ENCODE data around the gene TULP4.
"Not testable (repeated sequence)": the region's sequence is repeated elsewhere in the genome, so short reads cannot be mapped to it uniquely, and the experiment has no call there.

Gene TULP4

DNA sequence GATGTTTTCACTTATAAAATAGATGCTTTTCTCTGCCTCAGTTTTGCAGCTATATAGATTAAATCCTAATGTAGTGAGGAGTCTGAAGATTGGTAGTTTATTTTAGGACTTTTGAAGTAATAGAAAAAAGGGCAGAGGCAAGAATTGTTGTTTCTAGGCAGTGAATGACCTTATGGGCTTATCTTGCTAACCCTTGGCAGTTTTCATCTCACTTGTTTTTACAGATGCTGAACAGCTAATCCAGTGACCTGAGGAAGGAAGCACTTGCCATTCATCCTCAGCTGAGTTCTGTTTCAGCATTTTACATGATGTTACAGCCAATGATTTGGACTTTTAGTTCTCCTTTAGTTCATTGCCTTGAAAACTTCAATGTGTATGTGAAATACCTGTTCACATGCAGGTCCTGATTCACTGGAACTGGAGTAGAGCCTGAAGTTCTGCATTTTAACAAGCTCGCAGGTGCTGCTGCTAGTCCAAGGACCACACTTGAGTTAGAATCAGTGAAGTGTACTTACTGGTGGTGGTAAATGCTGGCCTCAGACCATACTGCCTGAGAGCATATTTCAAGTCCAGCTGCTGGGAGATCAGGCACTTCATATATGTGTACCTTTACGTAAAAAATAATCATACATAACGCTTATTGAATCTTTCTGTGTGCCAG is 86.9 kb downstream of the TULP4 start:
- no peak for DNase-seq

DNA sequence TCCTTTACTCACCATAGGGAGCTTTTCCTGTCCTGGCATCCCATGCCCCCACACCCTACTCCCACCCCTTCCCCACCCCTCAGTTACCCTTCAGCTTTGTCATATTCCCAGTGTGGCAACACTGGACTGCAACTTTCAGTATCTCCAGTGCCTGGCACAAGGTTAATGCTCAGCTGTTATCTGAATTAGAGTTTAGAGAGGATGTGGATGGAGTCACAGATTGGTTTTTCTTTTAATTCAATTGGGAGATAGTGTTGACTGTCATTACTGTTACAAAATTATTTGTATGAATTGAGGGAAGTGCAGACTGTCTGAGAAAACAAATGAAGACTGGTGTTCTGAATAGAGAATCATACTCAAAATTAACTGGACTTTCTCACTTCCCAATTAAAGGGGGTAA is 89.9 kb downstream of the TULP4 start:
- DNase-seq: no peak

DNA sequence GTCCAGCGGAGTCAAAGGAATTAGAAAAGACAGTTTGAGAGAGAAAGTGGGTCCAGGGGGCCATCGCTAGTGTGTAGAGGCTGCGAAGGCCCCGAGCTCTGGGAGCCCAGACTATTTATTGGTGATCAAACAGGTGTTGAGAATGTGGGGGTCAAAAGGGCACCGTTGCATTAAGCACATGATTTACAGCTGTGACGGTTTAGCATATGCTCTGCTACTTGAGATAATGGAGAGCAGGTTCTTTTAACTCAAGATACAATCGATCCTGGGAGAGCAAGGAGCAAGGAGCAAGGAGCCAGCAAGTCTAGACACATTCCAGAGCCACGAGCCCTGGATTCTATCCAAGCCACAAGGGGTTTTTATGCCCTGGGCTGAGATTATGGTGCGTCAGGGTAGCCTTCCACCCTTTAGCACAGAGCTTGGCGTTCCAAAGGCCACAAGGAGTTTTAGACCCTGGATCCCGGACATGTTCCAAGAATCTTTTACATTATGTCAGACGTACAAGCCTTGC is 93.1 kb downstream of the TULP4 start:
- DNase-seq: not testable (repeated sequence)

DNA sequence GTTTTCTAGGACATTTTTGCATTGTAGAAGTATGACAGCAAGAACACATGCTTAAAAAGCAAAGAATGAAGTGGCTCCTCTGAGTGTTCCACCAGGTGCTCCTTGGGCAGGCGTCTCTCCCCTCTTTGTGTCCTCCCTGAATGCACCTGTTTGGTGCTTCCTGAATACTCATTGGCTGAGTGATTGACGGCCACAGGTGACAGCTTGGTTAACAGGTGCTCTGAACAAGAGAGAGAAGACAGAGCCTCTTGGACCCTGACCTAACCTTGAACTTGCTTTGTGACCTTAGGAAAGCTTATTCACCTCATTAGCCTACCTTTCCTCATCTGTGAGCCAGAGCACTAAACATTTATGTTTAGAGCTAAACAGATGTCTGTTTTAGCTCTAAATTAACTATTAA is 93.7 kb downstream of the TULP4 start:
- no peak for DNase-seq

DNA sequence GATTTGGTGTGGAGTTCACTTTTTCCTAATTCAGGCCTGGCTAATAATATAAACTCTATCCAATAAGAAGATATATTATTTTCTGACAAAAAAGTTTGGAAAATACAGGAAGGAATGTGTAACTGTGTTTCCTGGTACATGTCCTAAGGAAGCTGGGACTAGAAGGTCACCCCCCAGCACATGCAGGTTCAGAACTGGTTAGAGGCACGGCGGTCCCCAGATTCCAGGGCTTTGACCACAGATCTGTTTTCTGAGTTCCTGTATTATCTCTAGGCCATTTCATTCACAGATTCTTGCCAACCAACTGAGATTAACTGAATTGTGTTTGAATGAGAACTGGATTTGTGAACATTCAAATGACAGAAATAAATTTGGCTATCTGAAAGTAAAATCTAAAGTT is 94.5 kb downstream of the TULP4 start:
- DNase-seq: no peak

DNA sequence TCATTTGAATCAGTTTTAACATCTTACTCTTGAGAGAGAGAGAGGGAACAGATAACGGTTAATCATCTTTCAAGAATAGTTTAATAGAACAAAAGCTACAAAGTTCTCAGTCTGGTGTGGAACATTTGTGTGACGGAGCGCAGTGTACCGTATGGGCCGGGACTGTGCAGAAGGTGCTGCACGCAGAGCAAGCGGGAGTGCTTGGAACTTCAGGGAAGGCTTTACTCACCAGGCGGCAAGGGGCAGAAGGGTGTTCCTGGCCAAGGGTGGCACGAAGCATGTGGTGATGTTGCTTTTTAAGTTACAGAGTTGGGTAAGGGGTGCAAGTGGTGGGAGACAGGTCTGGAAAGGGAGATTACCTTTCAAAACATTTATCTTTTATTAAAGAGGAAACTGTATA is 95.7 kb downstream of the TULP4 start:
- no peak for DNase-seq

DNA sequence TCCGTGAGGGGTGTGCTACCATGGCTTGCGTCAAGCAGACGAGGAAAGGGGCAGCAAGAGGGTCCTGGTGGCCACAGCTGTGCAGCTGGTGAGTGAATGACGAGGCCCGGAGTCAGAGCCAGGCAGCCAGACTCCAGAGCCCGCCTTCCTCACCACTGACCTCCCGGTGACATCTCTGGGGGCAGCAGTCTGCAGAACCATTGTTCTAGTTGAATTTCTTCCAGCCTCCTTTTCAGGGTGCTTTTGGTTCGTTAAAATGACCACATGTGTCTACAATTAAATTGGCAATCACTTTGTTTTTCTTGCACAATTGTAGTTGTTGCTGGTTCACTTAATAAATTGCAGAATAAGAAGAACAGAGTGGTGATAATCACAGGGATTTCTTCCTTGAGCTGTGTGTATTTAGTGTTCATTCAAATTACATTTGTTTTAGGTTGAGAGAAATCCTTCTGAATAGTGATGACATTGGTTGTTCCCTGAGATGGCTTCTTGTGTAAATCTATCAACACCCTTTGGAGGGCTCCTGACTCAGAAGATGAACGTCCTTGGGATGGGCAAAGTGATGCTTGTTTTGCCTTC is 96.4 kb downstream of the TULP4 start:
- DNase-seq: no peak

DNA sequence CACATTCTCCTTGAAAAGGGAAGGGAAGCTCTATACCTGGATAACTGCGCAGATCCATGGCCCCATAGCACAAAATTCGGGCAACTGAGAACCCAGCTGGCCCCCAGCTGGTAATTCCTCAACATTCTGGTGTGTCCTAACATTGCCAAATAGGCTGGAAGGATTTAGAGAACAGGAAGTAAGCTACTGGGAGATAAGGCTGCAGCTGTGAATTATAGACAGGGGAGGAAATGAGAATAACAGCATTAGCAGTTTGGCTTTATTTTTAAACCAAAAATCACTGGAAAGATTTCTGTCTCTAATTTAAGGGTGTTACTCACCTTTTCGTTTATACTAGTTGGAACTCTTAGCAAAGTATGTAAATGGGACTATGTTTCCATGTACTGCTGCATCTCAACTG is 97.2 kb downstream of the TULP4 start:
- peak; percentile 60 for DNase-seq

DNA sequence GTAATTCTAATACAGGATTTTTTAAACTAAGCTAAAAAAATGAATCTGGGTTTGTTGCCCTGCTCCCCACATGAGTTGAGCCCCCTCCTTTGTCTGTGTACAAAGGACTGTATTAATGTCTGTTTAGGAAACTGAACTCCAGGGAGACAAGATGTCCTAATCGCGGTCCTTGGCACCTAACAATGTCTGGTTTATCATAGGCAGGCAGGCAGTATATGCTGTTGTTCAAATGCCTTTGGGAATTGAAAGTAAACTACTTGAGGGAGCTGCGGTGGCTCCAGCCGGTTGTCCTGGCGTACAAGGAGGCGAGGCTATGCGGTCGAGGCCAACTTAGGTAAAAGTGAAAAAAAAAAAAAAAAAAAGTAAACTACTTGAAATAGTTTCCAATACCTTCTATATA is 98.5 kb downstream of the TULP4 start:
- no peak for DNase-seq

DNA sequence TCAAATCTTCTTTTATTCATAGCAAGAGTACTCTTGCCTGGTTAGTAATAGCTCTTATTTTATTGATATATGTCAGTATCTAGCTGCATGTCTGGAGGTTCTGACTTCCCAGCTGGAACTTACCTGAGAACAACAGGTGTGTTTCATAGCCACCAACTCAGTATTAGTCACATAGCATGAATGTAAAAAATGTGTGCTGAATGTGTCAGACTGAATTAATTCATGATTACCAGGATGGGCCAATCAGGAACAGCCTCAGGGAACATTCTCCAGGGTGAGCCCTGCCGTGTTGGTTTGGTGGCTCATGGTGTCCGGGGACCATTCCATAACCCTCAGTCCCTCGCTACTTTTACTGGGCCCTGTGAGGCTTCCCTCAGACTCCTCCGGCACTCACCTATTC is 99.7 kb downstream of the TULP4 start:
- no peak for DNase-seq

DNA sequence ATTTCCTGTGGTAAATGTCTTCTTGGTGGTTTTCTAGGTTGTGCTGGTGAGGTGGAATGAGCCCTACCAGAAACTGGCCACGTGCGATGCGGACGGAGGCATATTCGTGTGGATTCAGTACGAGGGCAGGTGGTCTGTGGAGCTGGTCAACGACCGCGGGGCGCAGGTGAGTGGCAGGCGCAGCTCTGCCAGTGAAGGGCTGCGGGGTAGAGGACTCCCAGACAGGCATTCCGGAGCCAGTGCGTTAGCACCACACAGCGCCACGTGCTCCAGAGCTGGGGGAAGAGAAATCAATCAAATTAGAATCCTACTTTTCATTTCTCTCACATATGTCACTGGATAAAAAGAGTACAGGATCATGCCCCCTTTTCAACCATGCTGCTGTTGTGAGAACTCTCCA is 100.8 kb downstream of the TULP4 start:
- DNase-seq: no peak

DNA sequence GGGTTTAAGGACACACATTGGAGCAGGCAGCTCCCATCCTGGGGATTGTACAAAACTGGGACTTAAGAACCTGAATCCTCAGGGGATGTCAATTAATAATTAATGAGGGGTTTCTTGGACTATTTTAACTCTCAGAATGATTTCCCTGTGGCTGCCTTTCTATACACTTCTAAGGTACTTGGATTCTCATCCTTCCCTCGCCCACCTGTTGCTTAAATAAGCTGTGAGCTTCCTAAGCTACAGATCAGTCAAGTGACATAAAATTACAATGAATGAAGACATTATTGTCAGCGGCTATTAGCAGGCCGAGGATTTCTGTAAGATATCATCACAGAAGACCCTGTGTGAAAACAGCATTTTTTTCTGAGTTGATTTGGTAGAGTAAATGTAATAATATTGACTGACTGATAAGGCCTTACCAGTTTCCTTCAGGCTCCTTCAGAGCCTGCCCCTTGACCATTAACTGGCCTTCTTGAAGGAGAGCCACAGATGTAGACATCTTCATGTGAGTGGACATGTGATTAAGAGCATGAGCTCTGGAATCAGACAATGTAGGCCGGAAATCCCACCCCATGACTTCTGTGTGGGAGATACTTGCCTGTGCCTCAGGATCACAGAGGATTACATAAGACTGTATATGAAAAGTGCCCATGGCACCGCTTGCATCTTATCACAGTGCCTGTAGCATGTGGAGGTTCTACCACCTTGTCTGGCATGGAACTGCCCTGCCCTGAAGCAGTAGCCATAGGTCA is 101.7 kb downstream of the TULP4 start:
- no peak for DNase-seq

DNA sequence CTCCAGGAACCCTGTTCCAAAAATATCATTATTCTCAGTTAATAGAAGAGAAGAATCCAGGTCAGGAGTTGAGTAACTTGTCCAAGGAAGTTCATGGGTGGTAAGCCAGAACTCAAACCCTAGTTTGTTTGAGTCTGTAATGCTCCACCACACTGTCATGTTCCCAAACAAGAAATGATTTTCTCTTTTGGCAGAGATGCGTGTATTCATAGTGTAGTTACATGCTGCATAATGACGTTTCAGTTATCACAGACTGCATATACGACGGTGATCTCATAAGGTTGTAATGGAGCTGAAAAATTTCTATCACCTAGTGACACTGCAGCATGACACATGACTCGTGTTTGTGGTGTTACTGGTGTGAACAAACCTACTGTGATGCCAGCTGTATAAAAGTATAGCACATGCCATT is 102.6 kb downstream of the TULP4 start:
- no peak for DNase-seq

DNA sequence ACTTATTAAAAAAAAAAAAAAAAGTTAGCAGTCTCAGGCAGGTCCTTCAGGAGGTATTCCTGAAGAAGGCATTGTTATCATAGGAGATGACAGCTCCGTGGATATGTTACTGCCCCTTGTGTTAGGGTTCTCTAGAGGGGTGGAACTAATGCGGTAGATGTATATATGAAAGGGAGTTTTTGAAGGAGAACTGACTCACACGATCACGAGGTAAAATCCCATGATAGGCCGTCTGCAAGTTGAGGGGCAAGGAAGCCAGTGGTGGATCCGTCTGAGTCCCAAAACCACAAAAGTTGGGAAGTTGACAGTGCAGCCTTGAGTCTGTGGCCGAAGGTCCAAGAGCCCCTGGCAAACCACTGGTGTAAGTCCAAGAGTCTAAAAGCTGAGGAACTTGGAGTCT is 103.4 kb downstream of the TULP4 start:
- no peak for DNase-seq

DNA sequence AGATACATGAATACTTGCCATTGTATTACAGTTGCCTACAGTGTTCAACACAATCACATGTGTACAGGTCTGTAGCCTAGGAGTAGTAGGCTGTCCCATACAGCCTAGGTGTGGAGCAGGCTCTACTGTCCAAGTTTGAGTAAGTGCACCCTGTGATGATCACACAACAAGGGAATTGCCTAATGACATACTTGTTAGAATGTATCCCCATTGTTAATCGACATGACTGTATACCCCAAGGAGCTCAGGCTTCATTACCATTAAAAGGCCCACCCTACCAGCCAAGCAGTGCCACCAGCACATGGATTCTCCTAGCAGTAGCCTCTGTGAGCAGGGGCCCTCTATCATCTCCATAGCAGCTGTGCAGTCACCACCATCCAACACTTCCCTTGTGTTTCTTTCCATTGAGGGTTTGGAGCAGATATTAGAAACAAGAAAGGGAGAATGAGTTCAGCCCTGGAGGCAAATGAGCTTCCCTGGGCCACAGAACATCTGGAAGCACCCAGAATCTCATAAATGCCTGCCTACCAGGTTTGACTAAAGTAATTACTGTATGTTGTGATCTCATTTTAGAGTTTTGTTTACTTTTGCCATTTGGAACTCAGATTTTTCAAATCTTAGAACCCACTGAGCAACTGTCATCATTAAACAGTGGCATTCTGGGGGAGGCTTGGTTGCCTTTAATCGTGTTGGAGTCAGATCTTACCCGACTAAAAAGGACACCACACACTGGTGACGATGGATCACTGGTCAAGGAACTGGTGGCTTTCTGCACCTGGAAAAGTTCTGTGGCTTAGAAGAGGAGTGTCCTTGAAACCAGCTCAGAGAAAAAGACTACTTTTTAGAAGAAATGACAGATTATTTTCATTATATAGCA is 104.9 kb downstream of the TULP4 start:
- DNase-seq: no peak

DNA sequence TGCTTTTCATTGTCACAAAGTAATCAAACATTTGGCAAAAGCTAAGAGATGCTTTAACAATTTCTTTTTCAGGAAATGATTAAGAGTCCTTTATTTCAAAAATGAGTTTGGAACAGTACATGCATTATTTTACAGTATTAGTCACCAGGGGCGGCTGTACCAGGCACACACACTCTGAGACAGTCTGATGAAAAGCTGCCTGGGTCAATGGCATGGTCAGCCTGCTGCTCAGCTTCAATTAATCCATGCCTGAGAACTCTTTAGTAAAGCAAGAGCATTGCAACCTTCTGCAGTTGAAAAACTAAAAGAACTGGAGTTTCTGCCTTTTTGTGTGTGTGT is 105.5 kb downstream of the TULP4 start:
- no peak for DNase-seq

DNA sequence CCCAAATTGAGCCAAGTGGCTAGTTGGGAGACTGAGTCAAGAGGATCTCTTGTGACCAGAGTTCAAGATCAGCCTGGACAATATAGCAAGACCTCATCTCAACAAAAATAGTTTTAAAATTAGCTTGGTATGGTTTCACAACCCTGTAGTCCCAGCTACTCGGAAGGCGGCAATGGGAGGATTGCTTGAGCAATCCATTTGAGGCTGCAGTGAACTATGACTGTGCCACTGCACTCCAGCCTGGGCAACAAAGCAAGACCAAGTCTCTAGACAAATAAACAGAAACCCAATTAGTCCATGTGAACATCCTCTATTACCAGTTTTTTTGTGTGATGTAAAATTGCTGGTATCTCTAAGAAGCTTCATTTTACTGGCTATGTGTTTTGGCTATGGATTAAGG is 106.2 kb downstream of the TULP4 start:
- DNase-seq: no peak

DNA sequence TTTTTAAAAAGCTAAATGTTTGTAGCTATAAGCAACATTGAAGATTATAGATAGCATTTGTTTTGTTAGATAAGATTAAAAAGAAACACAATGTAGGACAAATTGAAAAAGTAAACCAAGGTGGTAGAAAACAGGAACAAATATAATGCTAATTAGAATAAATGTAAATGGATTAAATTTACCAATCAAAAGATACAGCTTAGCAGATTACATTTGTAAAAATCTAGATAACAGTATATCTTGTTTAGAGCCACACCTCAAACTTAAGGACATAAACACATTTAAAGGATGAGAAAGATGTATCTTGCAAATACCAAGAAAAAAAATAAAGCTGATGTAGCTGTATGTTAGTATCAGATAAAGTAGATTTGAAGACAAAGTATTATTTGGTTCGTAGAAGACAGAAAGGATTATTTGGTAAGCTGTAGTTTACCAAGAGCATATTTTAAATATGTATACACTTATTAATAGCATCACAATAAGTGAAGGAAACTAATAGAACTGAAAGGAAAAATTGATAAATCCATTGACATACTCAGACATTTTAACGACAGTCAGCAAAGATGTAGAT is 107.2 kb downstream of the TULP4 start:
- DNase-seq: no peak

DNA sequence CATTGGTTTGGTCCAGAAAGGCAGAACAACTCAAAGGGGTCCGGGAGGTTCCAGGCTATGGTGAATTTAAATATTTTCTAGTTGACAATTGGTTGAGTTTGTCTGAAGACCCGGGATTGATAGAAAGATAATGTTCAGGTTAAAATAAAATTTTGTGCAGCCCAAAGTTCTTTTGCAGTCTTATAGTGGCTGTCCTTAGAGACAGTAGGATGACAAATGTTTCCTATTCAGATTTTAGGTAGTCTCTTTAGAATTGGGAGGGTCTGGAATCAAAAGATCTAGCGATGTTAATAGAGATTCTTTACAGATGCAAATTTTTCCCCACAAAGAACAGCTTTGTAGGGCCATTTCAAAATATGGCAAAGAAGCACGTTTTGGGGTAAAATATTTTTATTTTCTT is 109.1 kb downstream of the TULP4 start:
- no peak for DNase-seq

DNA sequence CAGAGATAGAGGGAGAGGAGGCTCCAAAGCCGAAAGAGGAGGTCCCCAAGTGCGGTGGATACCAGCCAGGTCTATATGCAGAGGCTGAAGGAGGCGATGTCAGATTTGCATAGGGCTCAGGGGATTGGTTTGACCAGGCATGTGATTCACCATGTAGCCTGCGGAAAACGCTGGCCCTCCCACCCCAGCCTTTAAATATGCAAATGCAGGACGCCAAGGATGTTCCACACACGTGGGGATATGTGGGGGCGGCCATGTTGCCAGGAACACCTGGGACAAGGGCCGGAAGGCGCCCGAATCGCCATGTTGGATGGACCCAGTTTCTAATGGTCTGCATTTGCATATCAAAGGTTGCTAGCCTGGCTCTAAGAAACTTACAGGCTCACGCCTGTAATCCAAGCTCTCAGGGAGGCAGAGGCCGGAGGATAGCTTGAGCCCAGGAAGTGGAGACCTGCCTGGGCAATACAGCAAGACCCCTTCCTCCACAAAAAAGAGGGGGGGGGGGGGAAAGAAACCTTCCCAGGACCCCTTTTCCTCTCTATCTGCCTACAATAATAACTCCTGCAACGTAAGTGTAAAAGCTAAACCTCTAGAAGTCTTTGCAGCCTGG is 110.5 kb downstream of the TULP4 start:
- no peak for DNase-seq

DNA sequence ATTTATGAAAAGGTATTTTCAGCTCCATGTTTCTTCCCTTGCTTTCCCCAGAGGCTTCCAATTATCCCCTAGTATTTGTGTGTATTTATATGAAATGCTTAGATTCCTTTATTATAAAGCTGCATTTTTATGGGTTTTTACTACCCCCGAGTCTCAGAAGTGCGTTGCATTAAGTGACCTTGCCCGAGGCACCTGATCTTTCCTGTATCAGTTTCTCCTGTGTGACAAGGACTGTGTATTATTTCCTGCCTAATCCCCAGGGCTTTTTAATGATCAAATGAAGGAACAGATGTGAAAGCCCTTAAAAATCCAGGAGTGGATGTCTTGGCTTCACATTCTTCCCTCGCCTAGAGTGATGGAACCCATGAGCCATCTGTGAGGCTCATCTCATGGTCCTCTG is 118.8 kb downstream of the TULP4 start:
- DNase-seq: no peak

DNA sequence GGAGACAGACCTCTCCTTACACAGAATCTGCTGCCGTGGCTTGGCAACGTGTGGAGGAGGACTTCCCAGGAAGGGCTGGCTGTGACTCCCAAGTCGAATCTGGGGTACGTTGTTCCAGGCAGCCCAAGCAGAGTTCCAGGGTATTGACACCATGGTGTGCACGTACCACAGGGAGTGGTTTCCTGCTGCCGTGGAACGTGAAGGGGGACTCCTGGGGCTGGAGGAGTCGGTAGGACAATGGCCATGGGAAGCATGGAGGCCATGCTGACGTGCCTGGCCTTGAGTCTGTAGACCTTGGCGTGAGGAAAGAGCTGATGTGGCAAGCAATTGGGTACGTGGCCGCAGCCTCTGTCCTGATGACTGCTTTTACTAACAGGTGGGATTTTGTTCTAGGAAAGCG is 119.3 kb downstream of the TULP4 start:
- DNase-seq: no peak

DNA sequence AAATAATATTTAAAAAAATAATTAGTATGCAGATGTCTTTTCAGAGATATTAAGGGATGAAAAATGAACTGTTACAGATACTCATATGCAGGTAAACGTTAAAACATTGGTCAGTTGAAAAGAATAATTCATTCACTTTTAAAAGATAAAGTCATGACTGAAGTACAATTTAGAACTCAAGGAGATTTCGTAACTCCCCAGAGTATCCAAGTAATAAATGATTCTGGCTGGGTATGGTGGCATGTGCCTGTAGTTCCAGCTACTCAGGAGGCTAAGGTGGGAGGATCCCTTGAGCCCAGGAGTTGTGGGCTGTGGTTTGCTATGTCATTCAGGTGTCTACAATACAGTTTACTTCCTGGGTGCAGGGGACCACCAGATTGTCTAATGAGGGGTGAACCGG is 125.3 kb downstream of the TULP4 start:
- no peak for DNase-seq
